ENCODE data around the gene TBX21. TPM values are rescaled to one million over a fixed set of nuclear protein-coding genes. Genes with fewer than 3 reads are reported as not detected.
A peak's percentile ranks its signal among the peaks of the same experiment; 100 is the strongest.

The TBX21 gene
- total and polyA plus RNA-seq, 2 experiments from 2014 or later: not detected

DNA sequence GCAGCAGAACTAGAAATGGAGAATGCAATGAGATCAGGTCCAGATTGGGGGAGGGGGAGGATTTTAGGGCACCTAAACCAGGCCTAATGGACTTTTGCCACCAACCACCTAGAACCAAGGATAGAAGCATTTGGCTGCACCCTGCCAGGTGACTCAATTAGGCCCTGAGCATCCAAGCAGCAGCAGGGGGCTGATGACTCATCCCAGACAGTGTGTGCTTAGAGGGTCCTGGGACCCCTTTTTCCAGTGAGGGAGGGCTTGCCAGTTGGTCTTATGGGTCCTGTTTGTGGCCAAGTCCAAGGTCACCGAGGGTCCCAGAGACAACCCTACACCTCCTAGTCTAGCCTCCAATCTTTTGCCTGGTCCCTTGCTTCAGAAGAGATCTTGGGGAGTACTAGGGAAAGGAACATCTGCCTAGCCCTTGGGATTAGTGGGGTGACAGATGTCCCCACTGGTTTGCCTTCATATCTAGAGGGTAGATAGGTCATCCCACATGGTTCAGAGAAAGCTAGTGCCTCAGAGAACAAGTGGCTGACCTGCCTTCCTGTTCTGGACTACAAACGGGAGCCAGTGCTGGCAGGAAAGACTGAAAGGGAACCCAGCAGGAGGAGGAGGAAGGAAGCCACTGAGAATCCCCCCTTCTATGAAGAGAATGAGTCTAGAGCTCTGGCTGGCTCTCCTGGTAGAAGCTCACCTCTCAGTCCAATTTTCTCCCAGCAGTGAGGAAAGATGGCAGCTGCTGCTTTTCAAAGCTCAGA lies 40.7 kb upstream of the TBX21 start (continued):
- TF ChIP-seq, protein P1, sequence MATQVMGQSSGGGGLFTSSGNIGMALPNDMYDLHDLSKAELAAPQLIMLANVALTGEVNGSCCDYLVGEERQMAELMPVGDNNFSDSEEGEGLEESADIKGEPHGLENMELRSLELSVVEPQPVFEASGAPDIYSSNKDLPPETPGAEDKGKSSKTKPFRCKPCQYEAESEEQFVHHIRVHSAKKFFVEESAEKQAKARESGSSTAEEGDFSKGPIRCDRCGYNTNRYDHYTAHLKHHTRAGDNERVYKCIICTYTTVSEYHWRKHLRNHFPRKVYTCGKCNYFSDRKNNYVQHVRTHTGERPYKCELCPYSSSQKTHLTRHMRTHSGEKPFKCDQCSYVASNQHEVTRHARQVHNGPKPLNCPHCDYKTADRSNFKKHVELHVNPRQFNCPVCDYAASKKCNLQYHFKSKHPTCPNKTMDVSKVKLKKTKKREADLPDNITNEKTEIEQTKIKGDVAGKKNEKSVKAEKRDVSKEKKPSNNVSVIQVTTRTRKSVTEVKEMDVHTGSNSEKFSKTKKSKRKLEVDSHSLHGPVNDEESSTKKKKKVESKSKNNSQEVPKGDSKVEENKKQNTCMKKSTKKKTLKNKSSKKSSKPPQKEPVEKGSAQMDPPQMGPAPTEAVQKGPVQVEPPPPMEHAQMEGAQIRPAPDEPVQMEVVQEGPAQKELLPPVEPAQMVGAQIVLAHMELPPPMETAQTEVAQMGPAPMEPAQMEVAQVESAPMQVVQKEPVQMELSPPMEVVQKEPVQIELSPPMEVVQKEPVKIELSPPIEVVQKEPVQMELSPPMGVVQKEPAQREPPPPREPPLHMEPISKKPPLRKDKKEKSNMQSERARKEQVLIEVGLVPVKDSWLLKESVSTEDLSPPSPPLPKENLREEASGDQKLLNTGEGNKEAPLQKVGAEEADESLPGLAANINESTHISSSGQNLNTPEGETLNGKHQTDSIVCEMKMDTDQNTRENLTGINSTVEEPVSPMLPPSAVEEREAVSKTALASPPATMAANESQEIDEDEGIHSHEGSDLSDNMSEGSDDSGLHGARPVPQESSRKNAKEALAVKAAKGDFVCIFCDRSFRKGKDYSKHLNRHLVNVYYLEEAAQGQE (IDR thresholded peaks at IDR 0.05; ENCODE audit: unreplicated experiment): no peak
- TF ChIP-seq EZH2 (IDR thresholded peaks at IDR 0.05; ENCODE audit: low read depth, unreplicated experiment): no peak

DNA sequence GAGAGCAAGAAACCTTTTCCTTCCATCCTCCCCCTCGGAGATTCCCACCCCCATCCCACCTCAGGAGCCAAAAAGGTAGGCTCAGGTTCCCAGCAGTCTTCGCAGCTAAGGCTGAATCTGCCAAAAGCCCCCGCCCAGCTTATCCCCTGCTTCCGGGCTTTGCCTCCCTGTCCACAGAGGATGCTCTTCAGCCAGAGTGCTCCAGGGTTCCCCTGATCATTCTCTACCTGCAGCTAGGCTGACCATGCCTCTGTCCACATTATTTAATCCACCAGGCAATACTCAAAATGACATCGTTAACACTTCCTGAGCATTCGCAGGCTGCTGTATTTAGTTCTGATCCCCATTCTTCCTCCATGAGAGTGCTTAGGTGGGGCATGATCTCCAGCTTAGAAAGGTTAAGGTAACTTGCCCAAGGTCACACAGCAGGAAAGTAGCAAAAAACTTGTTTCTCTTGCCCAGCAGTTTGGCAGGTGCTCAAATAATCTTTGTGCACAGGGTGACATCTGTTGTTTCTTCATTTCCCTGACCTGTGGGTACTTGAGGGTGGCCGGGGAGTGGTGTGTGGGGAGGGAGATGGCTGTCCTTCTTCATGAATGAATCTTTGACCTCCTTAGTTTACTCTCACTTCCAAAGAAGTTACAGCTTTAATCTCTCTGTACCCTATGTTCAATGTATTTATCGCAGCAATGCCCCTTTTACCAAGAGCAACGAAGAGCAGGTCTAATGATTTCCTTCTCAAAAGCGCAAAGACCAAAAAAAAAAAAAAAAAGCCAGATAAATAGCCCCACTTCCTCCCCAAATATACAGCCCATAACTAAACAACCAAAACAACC lies 39.9 kb upstream of the TBX21 start:
- 0 out of 2 replicates have a peak, but pooled peaks cover 3% of the 10 kb centered on the region for H4K20me1 ChIP-seq (replicated peaks; ENCODE audit: insufficient read depth)
- peak; percentile 1; the same call in 2 of the 3 replicates for ATAC-seq
- Mint-ChIP-seq H3K27ac (peak overlapping the region; percentile 88), H3K4me3 (peak overlapping the region; percentile 83), H3K36me3 (ENCODE audit: low read depth) (no peaks in the 10 kb centered on the region; the same call in 1 of the 3 replicates), H3K27me3 (ENCODE audit: insufficient read depth, low read depth, poor library complexity) (peaks cover 11% of the 10 kb centered on the region), H3K9me3 (no peaks in the 10 kb centered on the region), H3K4me1 (peaks cover 33% of the 10 kb centered on the region)
- H3K4me3 ChIP-seq: peak overlapping the region; percentile 93
- peak overlapping the region; percentile 45; the same call in 1 of the 2 replicates for H2AFZ ChIP-seq
- peaks cover 23% of the 10 kb centered on the region for H3K4me1 ChIP-seq (ENCODE audit: insufficient read depth)
- H3K79me2 ChIP-seq (replicated peaks; ENCODE audit: insufficient read depth): no peaks in the 10 kb centered on the region
- peak overlapping the region; percentile 84 for H3K27ac ChIP-seq (ENCODE audit: low read depth)
- DNase-seq (ENCODE audit: low spot score): peak; percentile 43
- H3K36me3 ChIP-seq (ENCODE audit: insufficient read depth): no peaks in the 10 kb centered on the region
- peaks cover 8% of the 10 kb centered on the region; the same call in 1 of the 2 replicates for H3K27me3 ChIP-seq (ENCODE audit: insufficient read depth)
- peak overlapping the region; percentile 85 for H3K4me2 ChIP-seq
- 0 out of 2 replicates have a peak, but pooled peaks cover 11% of the 10 kb centered on the region for H3F3A ChIP-seq (replicated peaks; ENCODE audit: low read depth)
- TF ChIP-seq, protein P1 (IDR thresholded peaks at IDR 0.05; ENCODE audit: unreplicated experiment): no peak
- TF ChIP-seq NANOG (IDR thresholded peaks at IDR 0.05; ENCODE audit: borderline replicate concordance): no peak
- no peaks in the 10 kb centered on the region for H3K9me2 ChIP-seq (ENCODE audit: insufficient read depth)
